IgD-negative memory B cell (primary cell): ENCODE results near the gene RNF40. TPM values are rescaled to one million over a fixed set of nuclear protein-coding genes. Genes with fewer than 3 reads are reported as not detected.

Experiments
- H3K27ac Mint-ChIP-seq, 3 donors: one replicate each; pipeline ENCODE4 v1.8.0; 2020 to 2022; ENCODE audit warnings: mild to moderate bottlenecking in 3 of 3, mixed read lengths in 3 of 3, moderate library complexity in 1 of 3
- H3K27me3 Mint-ChIP-seq: one replicate; pipeline ENCODE4 v1.8.0; 2021; ENCODE audit warnings: mixed read lengths
- H3K36me3 Mint-ChIP-seq: one replicate; pipeline ENCODE4 v1.8.0; 2020; ENCODE audit warnings: mild to moderate bottlenecking, mixed read lengths
- H3K4me1 Mint-ChIP-seq, 3 donors: one replicate each; pipeline ENCODE4 v1.8.0; 2020 to 2022; ENCODE audit warnings: mixed read lengths in 3 of 3, mild to moderate bottlenecking in 1 of 3
- H3K4me3 Mint-ChIP-seq, 4 donors: one replicate each; pipeline ENCODE4 v1.8.0; 2020 to 2022; ENCODE audit warnings: mild to moderate bottlenecking in 4 of 4, mixed read lengths in 4 of 4, moderate library complexity in 3 of 4
- H3K9me3 Mint-ChIP-seq, 3 donors: one replicate each; pipeline ENCODE4 v1.8.0; 2020 to 2021; ENCODE audit warnings: mixed read lengths in 3 of 3, mild to moderate bottlenecking in 1 of 3
- polyA plus RNA-seq: library from polyadenylated mRNA; unstranded; fragments of 300-500 nt; fragmentation: Illumina TruSeq; gene quantifications from one replicate; pipeline ENCODE4 v1.2.3, GENCODE V29; 2021

The RNF40 gene
- polyA plus RNA-seq, 1 donor from 2014 or later: 56.0 TPM

GRCh38 chr16:30764816-30765465 is 2.8 kb downstream of the RNF40 start:
- H3K27me3 Mint-ChIP-seq: no peaks in the 10 kb centered on the region
- peaks cover 23 to 47% (median 38%) of the 10 kb centered on the region in 3 donors for H3K4me1 Mint-ChIP-seq
- no peaks in the 10 kb centered on the region for H3K9me3 Mint-ChIP-seq
- no peak overlapping the region for H3K27ac Mint-ChIP-seq
- H3K4me3 Mint-ChIP-seq: peak overlapping the region in 1 of 4 donors; percentile 32
- peaks cover 3% of the 10 kb centered on the region for H3K36me3 Mint-ChIP-seq

DNA sequence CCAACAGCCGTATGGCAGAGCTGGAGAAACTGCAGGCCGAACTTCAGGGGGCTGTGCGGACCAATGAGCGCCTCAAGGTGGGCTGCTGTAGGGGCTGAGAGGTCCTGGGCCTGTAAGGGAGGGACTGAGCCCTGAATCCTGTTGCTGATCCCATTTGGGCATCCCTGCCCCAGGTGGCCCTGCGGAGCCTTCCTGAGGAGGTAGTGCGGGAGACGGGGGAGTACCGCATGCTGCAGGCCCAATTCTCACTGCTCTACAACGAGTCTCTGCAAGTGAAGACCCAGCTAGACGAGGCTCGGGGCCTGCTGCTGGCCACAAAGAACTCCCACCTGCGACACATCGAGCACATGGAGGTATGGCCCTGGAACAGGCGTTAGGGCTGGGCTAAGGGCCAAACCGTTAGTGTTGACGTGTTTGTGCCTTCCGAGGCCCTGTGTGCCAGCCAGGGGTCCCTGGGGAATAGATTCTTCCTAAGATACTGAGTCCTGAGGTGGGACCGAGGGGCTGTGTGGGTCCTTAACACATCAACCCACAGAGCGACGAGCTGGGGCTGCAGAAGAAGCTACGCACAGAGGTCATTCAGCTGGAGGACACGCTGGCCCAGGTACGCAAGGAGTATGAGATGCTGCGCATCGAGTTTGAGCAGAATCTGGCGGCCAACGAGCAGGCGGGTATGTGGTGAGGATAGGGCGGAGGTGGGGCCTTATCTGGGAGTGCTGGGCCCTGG is 4.2 kb downstream of the RNF40 start:
- H3K4me3 Mint-ChIP-seq: no peak overlapping the region
- H3K9me3 Mint-ChIP-seq: no peaks in the 10 kb centered on the region
- peaks cover 5% of the 10 kb centered on the region for H3K36me3 Mint-ChIP-seq
- H3K27ac Mint-ChIP-seq: peak overlapping the region in 1 of 3 donors; percentile 55
- H3K4me1 Mint-ChIP-seq: peaks cover 14 to 38% (median 29%) of the 10 kb centered on the region in 3 donors
- no peaks in the 10 kb centered on the region for H3K27me3 Mint-ChIP-seq

GRCh38 chr16:30766933-30767284 is 4.8 kb downstream of the RNF40 start:
- Mint-ChIP-seq H3K27me3 (no peaks in the 10 kb centered on the region), H3K4me1 (peaks cover 12 to 34% (median 29%) of the 10 kb centered on the region in 3 donors), H3K4me3 (peak overlapping the region in 1 of 4 donors; percentile 76), H3K36me3 (peaks cover 5% of the 10 kb centered on the region), H3K27ac (peak overlapping the region in 2 of 3 donors; percentile 55 to 59), H3K9me3 (no peaks in the 10 kb centered on the region)

- H3K4me3 Mint-ChIP-seq: peak overlapping the region in 3 of 4 donors; percentile 50 to 76 (median 63)
- no peaks in the 10 kb centered on the region for H3K27me3 Mint-ChIP-seq
- H3K9me3 Mint-ChIP-seq: no peaks in the 10 kb centered on the region
- peaks cover 9% of the 10 kb centered on the region for H3K36me3 Mint-ChIP-seq
- H3K4me1 Mint-ChIP-seq: peaks cover 9 to 31% (median 24%) of the 10 kb centered on the region in 3 donors
- peak overlapping the region; percentile 16 to 83 (median 59) for H3K27ac Mint-ChIP-seq
Measured at GRCh38 chr16:30767767-30768465, 5.8 kb downstream of the RNF40 start.

GRCh38 chr16:30768583-30769181 is 6.6 kb downstream of the RNF40 start:
- Mint-ChIP-seq H3K36me3 (peaks cover 9% of the 10 kb centered on the region), H3K9me3 (no peaks in the 10 kb centered on the region), H3K27ac (peak overlapping the region in 1 of 3 donors; percentile 79), H3K4me3 (peak overlapping the region in 1 of 4 donors; percentile 76), H3K4me1 (peaks cover 9 to 27% (median 21%) of the 10 kb centered on the region in 3 donors), H3K27me3 (peaks cover 2% of the 10 kb centered on the region)

GRCh38 chr16:30769379-30770089 is 7.4 kb downstream of the RNF40 start:
- H3K27me3 Mint-ChIP-seq: peaks cover 2% of the 10 kb centered on the region
- H3K4me3 Mint-ChIP-seq: peak overlapping the region in 3 of 4 donors; percentile 60 to 76 (median 70)
- H3K9me3 Mint-ChIP-seq: no peaks in the 10 kb centered on the region
- H3K36me3 Mint-ChIP-seq: peaks cover 11% of the 10 kb centered on the region
- H3K4me1 Mint-ChIP-seq: peaks cover 11 to 25% (median 21%) of the 10 kb centered on the region in 3 donors
- H3K27ac Mint-ChIP-seq: peak overlapping the region in 2 of 3 donors; percentile 39 to 79

- H3K36me3 Mint-ChIP-seq: peaks cover 11% of the 10 kb centered on the region
Measured at GRCh38 chr16:30771726-30772125, 9.6 kb downstream of the RNF40 start.

GRCh38 chr16:30773826-30774225 is 11.7 kb downstream of the RNF40 start:
- H3K9me3 Mint-ChIP-seq: no peaks in the 10 kb centered on the region
- no peak overlapping the region for H3K27ac Mint-ChIP-seq
- no peak overlapping the region for H3K4me3 Mint-ChIP-seq

More at GRCh38 chr16:30771726-30772125, 9.6 kb downstream of the RNF40 start:
- no peak overlapping the region for H3K27ac Mint-ChIP-seq
- peaks cover 2% of the 10 kb centered on the region for H3K27me3 Mint-ChIP-seq
- H3K4me1 Mint-ChIP-seq: peaks cover 13 to 27% (median 20%) of the 10 kb centered on the region in 3 donors
- H3K4me3 Mint-ChIP-seq: peak overlapping the region in 1 of 4 donors; percentile 54
- H3K9me3 Mint-ChIP-seq: no peaks in the 10 kb centered on the region

GRCh38 chr16:30774367-30775130 is 12.4 kb downstream of the RNF40 start:
- H3K4me3 Mint-ChIP-seq: peak overlapping the region; percentile 79 to 92 (median 88)
- H3K27ac Mint-ChIP-seq: no peak overlapping the region
- no peaks in the 10 kb centered on the region for H3K9me3 Mint-ChIP-seq
- H3K4me1 Mint-ChIP-seq: peaks cover 6 to 13% (median 12%) of the 10 kb centered on the region in 3 donors
- peaks cover 9% of the 10 kb centered on the region for H3K36me3 Mint-ChIP-seq
- peaks cover 11% of the 10 kb centered on the region for H3K27me3 Mint-ChIP-seq

More at GRCh38 chr16:30773826-30774225, 11.7 kb downstream of the RNF40 start:
- H3K27me3 Mint-ChIP-seq: peaks cover 10% of the 10 kb centered on the region
- H3K36me3 Mint-ChIP-seq: peaks cover 9% of the 10 kb centered on the region
- peaks cover 9 to 18% (median 12%) of the 10 kb centered on the region in 3 donors for H3K4me1 Mint-ChIP-seq

DNA sequence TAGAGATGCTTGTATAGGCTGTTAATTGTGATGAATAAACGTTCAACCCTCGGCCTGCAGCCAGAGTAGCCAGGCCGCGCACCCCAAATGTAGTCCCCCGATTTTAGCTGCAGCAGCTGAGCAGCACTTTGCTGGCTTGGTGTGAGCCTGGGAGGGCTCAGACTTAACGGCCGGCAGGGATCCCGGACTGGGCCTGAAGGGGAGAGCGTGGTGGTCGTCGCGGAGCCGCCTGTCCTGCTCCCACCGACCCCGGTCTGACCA is 12.9 kb downstream of the RNF40 start:
- Mint-ChIP-seq H3K27ac (peak overlapping the region in 2 of 3 donors; percentile 53 to 66), H3K9me3 (no peaks in the 10 kb centered on the region), H3K36me3 (peaks cover 9% of the 10 kb centered on the region), H3K4me3 (peak overlapping the region; percentile 79 to 92 (median 88)), H3K27me3 (peaks cover 11% of the 10 kb centered on the region), H3K4me1 (peaks cover 4 to 11% (median 9%) of the 10 kb centered on the region in 3 donors)

DNA sequence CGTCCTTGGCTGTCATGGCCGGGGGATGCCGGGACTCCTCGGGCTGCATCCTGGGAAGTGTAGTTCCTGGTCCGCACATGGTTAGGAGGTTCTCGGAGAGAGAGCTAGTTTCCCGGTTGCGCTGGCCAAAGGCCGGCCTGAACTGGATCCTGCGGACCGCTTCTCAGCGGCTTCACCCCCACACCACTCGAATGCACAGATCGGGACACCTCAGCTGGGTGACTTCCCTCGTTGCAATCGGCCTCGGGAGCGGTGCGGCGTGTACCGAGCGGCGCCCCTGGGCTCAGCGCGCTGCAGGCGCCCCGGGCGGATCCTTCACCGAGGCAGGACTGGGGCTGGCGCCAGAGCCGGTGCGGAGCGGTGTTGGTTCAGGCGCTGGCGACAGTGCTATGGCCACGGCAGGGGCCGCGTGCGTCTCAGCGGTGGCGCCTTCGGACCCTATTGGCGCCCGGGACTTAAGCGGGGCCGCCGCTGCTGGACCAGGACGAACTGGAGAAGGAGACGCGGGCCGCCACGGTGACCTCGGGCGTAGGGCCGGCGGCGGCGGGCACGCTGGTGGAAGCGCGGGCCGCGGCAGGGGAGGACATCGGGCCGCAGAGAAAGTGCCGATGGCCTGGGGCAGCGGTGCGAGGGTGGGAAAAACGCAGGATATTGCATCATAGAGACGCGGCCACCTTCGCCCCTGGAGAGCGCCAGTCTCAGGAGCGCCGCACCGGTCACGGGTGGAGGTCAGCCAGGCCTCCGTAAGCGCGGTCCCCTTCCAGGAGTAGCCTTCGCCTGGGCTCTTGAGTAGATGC is 13.5 kb downstream of the RNF40 start:
- peaks cover 4 to 11% (median 9%) of the 10 kb centered on the region in 3 donors for H3K4me1 Mint-ChIP-seq
- peak overlapping the region in 2 of 3 donors; percentile 53 to 66 for H3K27ac Mint-ChIP-seq
- peaks cover 9% of the 10 kb centered on the region for H3K36me3 Mint-ChIP-seq
- H3K4me3 Mint-ChIP-seq: peak overlapping the region; percentile 79 to 92 (median 88)
- H3K9me3 Mint-ChIP-seq: no peaks in the 10 kb centered on the region
- peaks cover 11% of the 10 kb centered on the region for H3K27me3 Mint-ChIP-seq

GRCh38 chr16:30777591-30778297 is 15.6 kb downstream of the RNF40 start:
- Mint-ChIP-seq H3K4me1 (peaks cover 0 to 11% (median 9%) of the 10 kb centered on the region in 3 donors), H3K4me3 (no peak overlapping the region), H3K27me3 (peaks cover 11% of the 10 kb centered on the region), H3K9me3 (no peaks in the 10 kb centered on the region), H3K36me3 (peaks cover 5% of the 10 kb centered on the region), H3K27ac (no peak overlapping the region)
